Astrocyte (in vitro differentiated cells and primary cell): ENCODE results near the gene SYNGR2. TPM values are rescaled to one million over a fixed set of nuclear protein-coding genes. Genes with fewer than 3 reads are reported as not detected.

ENCODE experiments used
- DNase-seq: peaks from one replicate; pipeline ENCODE4 v3.0.0-alpha.2; 2010; ENCODE audit warnings: low read depth
- FAIRE-seq: peaks from 2 replicates; lab custom pipeline; 2011; peaks lifted over from hg19 to GRCh38; lab: Jason Lieb, UNC
- H2AFZ ChIP-seq: 2 replicates; pipeline ENCODE4 v1.6.0; 2012; ENCODE audit warnings: low read depth, low read length, inconsistent platforms
- H3K27ac ChIP-seq: 2 replicates; pipeline ENCODE4 v1.5.1; 2011; ENCODE audit warnings: low read depth, low read length, inconsistent platforms
- H3K27me3 ChIP-seq: 2 replicates; pipeline ENCODE4 v1.6.0; 2011; ENCODE audit warnings: low read length, inconsistent platforms; ENCODE audit not compliant: insufficient read depth
- H3K36me3 ChIP-seq: 2 replicates; pipeline ENCODE4 v1.5.1; 2011; ENCODE audit warnings: low read length, inconsistent platforms; ENCODE audit not compliant: insufficient read depth
- H3K4me1 ChIP-seq: 2 replicates; pipeline ENCODE4 v1.5.1; 2011; ENCODE audit warnings: low read length, inconsistent platforms; ENCODE audit not compliant: insufficient read depth
- H3K4me2 ChIP-seq: 2 replicates; pipeline ENCODE4 v1.6.0; 2012; ENCODE audit warnings: low read length, inconsistent platforms
- H3K4me3 ChIP-seq: 2 replicates; pipeline ENCODE4 v1.5.1; 2011; ENCODE audit warnings: low read depth, mild to moderate bottlenecking, low read length, inconsistent platforms; ENCODE audit not compliant: insufficient read depth
- H3K79me2 ChIP-seq: 2 replicates; pipeline ENCODE4 v1.6.0; 2012; ENCODE audit warnings: mild to moderate bottlenecking, low read length, inconsistent platforms; ENCODE audit not compliant: insufficient read depth
- H3K9ac ChIP-seq: 2 replicates; pipeline ENCODE4 v1.6.0; 2012; ENCODE audit warnings: mild to moderate bottlenecking, low read length, inconsistent platforms
- H3K9me3 ChIP-seq: 2 replicates; pipeline ENCODE4 v1.5.1; 2012; ENCODE audit warnings: low read depth, mild to moderate bottlenecking, low read length, inconsistent platforms; ENCODE audit not compliant: insufficient read depth
- H4K20me1 ChIP-seq: 2 replicates; pipeline ENCODE4 v1.6.0; 2012; ENCODE audit warnings: low read length, inconsistent platforms; ENCODE audit not compliant: insufficient read depth
- H3K27ac Mint-ChIP-seq: one replicate; pipeline ENCODE4 v1.8.0; 2021; ENCODE audit warnings: mild to moderate bottlenecking, mixed read lengths; ENCODE audit not compliant: unreplicated experiment
- H3K27me3 Mint-ChIP-seq: one replicate; pipeline ENCODE4 v1.8.0; 2021; ENCODE audit warnings: low read depth, mixed read lengths; ENCODE audit not compliant: unreplicated experiment
- H3K36me3 Mint-ChIP-seq: one replicate; pipeline ENCODE4 v1.8.0; 2021; ENCODE audit warnings: low read depth, mixed read lengths; ENCODE audit not compliant: unreplicated experiment
- H3K4me1 Mint-ChIP-seq: one replicate; pipeline ENCODE4 v1.8.0; 2021; ENCODE audit warnings: low read depth, mixed read lengths; ENCODE audit not compliant: unreplicated experiment
- H3K4me3 Mint-ChIP-seq: one replicate; pipeline ENCODE4 v1.8.0; 2021; ENCODE audit warnings: mild to moderate bottlenecking, moderate library complexity, mixed read lengths; ENCODE audit not compliant: unreplicated experiment
- H3K9me3 Mint-ChIP-seq: one replicate; pipeline ENCODE4 v1.8.0; 2021; ENCODE audit warnings: mild to moderate bottlenecking, mixed read lengths; ENCODE audit not compliant: unreplicated experiment
- EZH2 ChIP-seq: IDR thresholded peaks from 2 replicates; pipeline ENCODE4 v1.6.1; 2012; ENCODE audit warnings: mild to moderate bottlenecking, low read length, inconsistent platforms; ENCODE audit not compliant: insufficient read depth
- total RNA-seq: library from RNA; stranded (reverse); gene quantifications from 2 replicates; pipeline ENCODE4 v1.2.1, GENCODE V29; 2021
- TF ChIP-seq, protein P1 (sequence below): IDR thresholded peaks from 2 replicates; pipeline ENCODE4 v1.5.1; 2011; ENCODE audit warnings: low read depth, mild to moderate bottlenecking, inconsistent platforms, low read length, moderate library complexity; ENCODE audit not compliant: insufficient read depth

Gene SYNGR2
- total RNA-seq, 1 donor from 2014 or later: 82.2 TPM

DNA sequence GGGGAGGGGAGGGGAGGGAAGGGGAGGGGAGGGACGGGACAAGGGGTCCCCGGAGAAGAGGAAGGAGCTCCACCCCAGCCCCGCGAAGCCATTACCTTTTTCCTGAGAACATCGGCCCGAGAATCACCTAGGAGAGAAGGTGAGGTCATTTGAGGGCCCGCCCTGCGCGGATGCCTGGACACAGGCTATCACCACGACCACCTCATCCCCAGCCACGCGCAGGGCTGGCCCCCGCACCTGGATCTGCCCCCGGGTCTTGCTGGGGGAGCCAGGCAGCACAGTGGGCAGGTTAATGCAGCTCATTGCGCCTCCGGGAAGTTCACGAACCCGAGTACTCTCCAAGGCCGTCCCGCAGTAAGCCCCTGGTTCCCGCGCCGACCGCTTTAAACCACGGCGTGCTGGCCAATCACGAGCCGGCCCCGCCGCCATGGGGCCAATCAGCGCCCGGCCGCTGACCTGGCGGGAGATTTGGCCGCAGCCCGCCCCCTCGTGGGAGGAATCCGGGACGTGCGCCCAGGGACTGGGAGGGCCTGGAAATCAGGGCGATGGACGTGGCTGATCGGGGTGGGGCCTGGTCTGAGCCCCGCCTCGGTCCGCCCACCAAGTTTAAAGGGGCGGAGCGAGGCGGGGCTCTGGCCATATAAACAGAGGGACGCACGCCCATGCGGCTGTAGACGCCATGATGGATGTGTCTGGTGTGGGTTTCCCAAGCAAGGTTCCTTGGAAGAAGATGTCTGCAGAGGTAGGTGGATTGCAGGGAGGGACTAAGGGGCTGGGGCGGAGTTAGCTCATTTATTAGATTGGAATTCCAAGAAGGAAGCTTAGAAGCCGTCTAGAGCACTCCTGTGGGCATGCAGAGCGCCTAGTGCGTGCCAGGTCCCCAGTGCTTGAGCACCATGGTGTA lies 18.6 kb downstream of the SYNGR2 start, which contains the start of the genes AFMID and TK1:
AFMID (plus strand) TSS at position 671 of the 904 bp plus-strand sequence; CDS start at position 680, 9 bp downstream.
TK1 (minus strand) TSS at position 361 of the 904 bp plus-strand sequence; CDS start at position 303, 58 bp downstream.
- H3K4me2 ChIP-seq: peak within 1 kb of the TSS; percentile 100
- H3K4me1 ChIP-seq: peaks cover 3% of the 10 kb centered on the region
- peak within 1 kb of the TSS; percentile 83 for H3K4me3 Mint-ChIP-seq
- no peaks in the 10 kb centered on the region for H3K36me3 ChIP-seq
- TF ChIP-seq EZH2: no peak
- TF ChIP-seq, protein P1, sequence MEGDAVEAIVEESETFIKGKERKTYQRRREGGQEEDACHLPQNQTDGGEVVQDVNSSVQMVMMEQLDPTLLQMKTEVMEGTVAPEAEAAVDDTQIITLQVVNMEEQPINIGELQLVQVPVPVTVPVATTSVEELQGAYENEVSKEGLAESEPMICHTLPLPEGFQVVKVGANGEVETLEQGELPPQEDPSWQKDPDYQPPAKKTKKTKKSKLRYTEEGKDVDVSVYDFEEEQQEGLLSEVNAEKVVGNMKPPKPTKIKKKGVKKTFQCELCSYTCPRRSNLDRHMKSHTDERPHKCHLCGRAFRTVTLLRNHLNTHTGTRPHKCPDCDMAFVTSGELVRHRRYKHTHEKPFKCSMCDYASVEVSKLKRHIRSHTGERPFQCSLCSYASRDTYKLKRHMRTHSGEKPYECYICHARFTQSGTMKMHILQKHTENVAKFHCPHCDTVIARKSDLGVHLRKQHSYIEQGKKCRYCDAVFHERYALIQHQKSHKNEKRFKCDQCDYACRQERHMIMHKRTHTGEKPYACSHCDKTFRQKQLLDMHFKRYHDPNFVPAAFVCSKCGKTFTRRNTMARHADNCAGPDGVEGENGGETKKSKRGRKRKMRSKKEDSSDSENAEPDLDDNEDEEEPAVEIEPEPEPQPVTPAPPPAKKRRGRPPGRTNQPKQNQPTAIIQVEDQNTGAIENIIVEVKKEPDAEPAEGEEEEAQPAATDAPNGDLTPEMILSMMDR: peak; percentile 39
- peak within 1 kb of the TSS; percentile 47 for H3K27ac Mint-ChIP-seq
- peak within 1 kb of the TSS; percentile 83 for H3K4me3 ChIP-seq
- peak within 1 kb of the TSS; percentile 89 for H3K9ac ChIP-seq
- no peaks in the 10 kb centered on the region for H4K20me1 ChIP-seq
- H3K36me3 Mint-ChIP-seq: no peaks in the 10 kb centered on the region
- H3K79me2 ChIP-seq: peaks cover 41% of the 10 kb centered on the region
- H3K27me3 Mint-ChIP-seq: no peaks in the 10 kb centered on the region
- no peaks in the 10 kb centered on the region for H3K9me3 ChIP-seq
- no peaks in the 10 kb centered on the region for H3K9me3 Mint-ChIP-seq
- H3K27me3 ChIP-seq: no peaks in the 10 kb centered on the region
- DNase-seq (peak; percentile 86), FAIRE-seq (no peak)
- H2AFZ ChIP-seq: peak within 1 kb of the TSS; percentile 97
- H3K4me1 Mint-ChIP-seq: peaks cover 2% of the 10 kb centered on the region
- H3K27ac ChIP-seq: peak within 1 kb of the TSS; percentile 80

DNA sequence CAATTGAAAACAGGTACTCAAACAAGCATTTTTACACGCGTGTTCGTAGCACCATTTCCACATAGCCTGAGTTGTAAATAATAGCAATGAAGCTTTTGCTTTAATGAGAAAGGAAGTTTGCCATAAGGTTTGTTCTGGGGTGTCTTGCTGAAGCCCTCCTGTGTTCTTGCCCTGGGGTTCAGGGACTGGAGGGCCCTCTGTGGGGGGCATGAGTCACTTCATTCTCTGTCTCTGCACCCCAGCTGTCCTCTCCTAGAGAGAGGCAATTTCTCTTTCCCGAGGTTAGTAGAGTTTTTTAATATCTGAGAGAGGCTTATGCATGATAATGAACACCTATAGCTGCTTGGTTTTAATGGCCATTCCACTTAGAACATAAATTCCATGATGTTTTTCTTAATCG lies 28.3 kb downstream of the SYNGR2 start:
- Histone ChIP-seq H3K27ac (no peak overlapping the region), H4K20me1 (no peaks in the 10 kb centered on the region), H3K9ac (no peak overlapping the region), H3K4me2 (no peak overlapping the region), H3K4me1 (peaks cover 8% of the 10 kb centered on the region), H3K36me3 (no peaks in the 10 kb centered on the region), H3K4me3 (no peak overlapping the region), H3K9me3 (no peaks in the 10 kb centered on the region), H2AFZ (no peak overlapping the region), H3K79me2 (no peaks in the 10 kb centered on the region), H3K27me3 (no peaks in the 10 kb centered on the region)
- no peaks in the 10 kb centered on the region for H3K9me3 Mint-ChIP-seq
- H3K4me1 Mint-ChIP-seq: peaks cover 19% of the 10 kb centered on the region
- H3K36me3 Mint-ChIP-seq: peaks cover 17% of the 10 kb centered on the region
- no peak for DNase-seq
- TF ChIP-seq EZH2: no peak
- TF ChIP-seq, protein P1: no peak
- H3K4me3 Mint-ChIP-seq: no peak overlapping the region
- no peak for FAIRE-seq
- no peaks in the 10 kb centered on the region for H3K27me3 Mint-ChIP-seq
- peak overlapping the region; percentile 12 for H3K27ac Mint-ChIP-seq
